IMR-90 (cell line): ENCODE measurements around the gene BAZ1A. TPM values are rescaled to one million over a fixed set of nuclear protein-coding genes. Genes with fewer than 3 reads are reported as not detected.

ENCODE experiments used
- ATAC-seq: fragments of 200-7000 bp; cut with Tn5 transposase; 2 replicates; pipeline ENCODE4 v1.9.1; 2020; ENCODE audit warnings: low read depth, mild to moderate bottlenecking, moderate library complexity
- BruUV-seq: library from RNA; stranded (reverse); fragments of 400-500 nt; replicated peaks from 2 replicates; lab custom pipeline; 2021; lab: Mats Ljungman, UMichigan
- CTCF ChIA-PET: fragments of 300-600 bp; formaldehyde crosslinking; extraction: SDS; loops from one replicate; lab custom pipeline; 2021; ENCODE audit warnings: antibody characterized with exemption; lab: Yijun Ruan, JAX
- POLR2A ChIA-PET: fragments of 300-600 bp; sonication (Branson Sonifier 250); formaldehyde crosslinking; loops from one replicate; lab custom pipeline; 2022; ENCODE audit warnings: antibody characterized with exemption; ENCODE audit not compliant: unreplicated experiment; lab: Charles Lee
- DNase-seq: peaks from one replicate; pipeline ENCODE4 v3.0.0; 2013
- H2AFZ ChIP-seq: replicated peaks from 2 replicates; pipeline ENCODE3; 2013; ENCODE audit warnings: low read length, mild to moderate bottlenecking; ENCODE audit not compliant: poor library complexity
- H2AK5ac ChIP-seq: 2 replicates; pipeline ENCODE4 v1.6.1; 2013; ENCODE audit warnings: low read depth, low read length, inconsistent platforms
- H2AK9ac ChIP-seq: replicated peaks from 2 replicates; pipeline ENCODE3; 2013; ENCODE audit warnings: mild to moderate bottlenecking, low read depth, low read length, moderate library complexity; ENCODE audit not compliant: poor library complexity
- H2BK120ac ChIP-seq: 2 replicates; pipeline ENCODE4 v1.6.1; 2013; ENCODE audit warnings: low read depth, low read length, inconsistent platforms
- H2BK15ac ChIP-seq: 3 replicates; pipeline ENCODE4 v1.6.1; 2013; ENCODE audit warnings: low read depth, low read length, inconsistent platforms
- H2BK20ac ChIP-seq: 2 replicates; pipeline ENCODE4 v1.6.1; 2013; ENCODE audit warnings: low read depth, mild to moderate bottlenecking, inconsistent platforms, low read length, moderate library complexity
- H2BK5ac ChIP-seq: 2 replicates; pipeline ENCODE4 v1.6.1; 2013; ENCODE audit warnings: mild to moderate bottlenecking, low read depth, low read length, inconsistent platforms; ENCODE audit not compliant: poor library complexity, severe bottlenecking
- H3K14ac ChIP-seq: replicated peaks from 2 replicates; pipeline ENCODE4 v1.6.1; 2013; ENCODE audit warnings: low read depth, low read length, inconsistent platforms
- H3K18ac ChIP-seq: 2 replicates; pipeline ENCODE4 v1.6.1; 2013; ENCODE audit warnings: low read depth, low read length, control low read depth
- H3K23ac ChIP-seq: 2 replicates; pipeline ENCODE4 v1.6.1; 2013; ENCODE audit warnings: low read depth, low read length, inconsistent platforms
- H3K27ac ChIP-seq: 2 replicates; pipeline ENCODE4 v1.5.1; 2013; ENCODE audit warnings: mild to moderate bottlenecking, control low read depth, low read length; ENCODE audit not compliant: insufficient read depth
- H3K27me3 ChIP-seq: 2 replicates; pipeline ENCODE4 v1.6.1; 2013; ENCODE audit warnings: low read length; ENCODE audit not compliant: control insufficient read depth, insufficient read depth
- H3K36me3 ChIP-seq: 2 replicates; pipeline ENCODE4 v1.6.1; 2013; ENCODE audit warnings: low read length, mixed read lengths; ENCODE audit not compliant: control insufficient read depth, insufficient read depth
- H3K4ac ChIP-seq: 2 replicates; pipeline ENCODE4 v1.6.1; 2013; ENCODE audit warnings: low read depth, low read length, inconsistent platforms
- H3K4me1 ChIP-seq: 2 replicates; pipeline ENCODE4 v1.6.1; 2013; ENCODE audit warnings: low read length, mixed read lengths; ENCODE audit not compliant: control insufficient read depth, insufficient read depth
- H3K4me2 ChIP-seq: 2 replicates; pipeline ENCODE4 v1.6.1; 2013; ENCODE audit warnings: low read depth, mild to moderate bottlenecking, control low read depth, low read length, moderate library complexity
- H3K4me3 ChIP-seq: 2 replicates; pipeline ENCODE4 v1.5.1; 2013; ENCODE audit warnings: low read depth, mild to moderate bottlenecking, control low read depth, low read length, moderate library complexity; ENCODE audit not compliant: insufficient read depth
- H3K56ac ChIP-seq: 2 replicates; pipeline ENCODE4 v1.6.1; 2013; ENCODE audit warnings: low read length, inconsistent platforms; ENCODE audit not compliant: insufficient read depth; ENCODE audit errors: extremely low read depth
- H3K79me1 ChIP-seq, 2 experiments: 2 replicates each; pipeline ENCODE4 v1.6.1; 2013; ENCODE audit warnings: low read length in 2 of 2, inconsistent platforms in 1 of 2, low read depth in 1 of 2
- H3K9ac ChIP-seq: 2 replicates; pipeline ENCODE4 v1.6.1; 2013; ENCODE audit warnings: low read depth, low read length, control low read depth
- H3K9me1 ChIP-seq: 2 replicates; pipeline ENCODE4 v1.6.1; 2013; ENCODE audit warnings: low read length, inconsistent platforms; ENCODE audit not compliant: insufficient read depth
- H3K9me3 ChIP-seq: 2 replicates; pipeline ENCODE4 v1.6.1; 2013; ENCODE audit warnings: low read length; ENCODE audit not compliant: control insufficient read depth, insufficient read depth
- H4K20me1 ChIP-seq: 2 replicates; pipeline ENCODE4 v1.6.1; 2013; ENCODE audit warnings: low read length, inconsistent platforms; ENCODE audit not compliant: insufficient read depth
- H4K5ac ChIP-seq: 2 replicates; pipeline ENCODE4 v1.6.1; 2013; ENCODE audit warnings: mild to moderate bottlenecking, low read depth, low read length, control low read depth
- H4K8ac ChIP-seq, 2 experiments: 2 replicates each; pipeline ENCODE4 v1.6.1; 2013; ENCODE audit warnings: low read depth in 2 of 2, low read length in 2 of 2, control low read depth in 1 of 2, inconsistent platforms in 1 of 2
- H4K91ac ChIP-seq: 2 replicates; pipeline ENCODE4 v1.6.1; 2013; ENCODE audit warnings: low read depth, low read length, inconsistent platforms; ENCODE audit not compliant: insufficient read depth
- CEBPB ChIP-seq: IDR thresholded peaks from 2 replicates; pipeline ENCODE4 v1.6.1; 2012; ENCODE audit warnings: low read depth, low read length, improper control_type of control experiment
- CHD1 ChIP-seq: IDR thresholded peaks from 2 replicates; pipeline ENCODE4 v1.6.1; 2012; ENCODE audit warnings: low read depth, low read length, improper control_type of control experiment
- FOS ChIP-seq: fragments of 150-350 bp; IDR thresholded peaks from 2 replicates; pipeline ENCODE4 v1.6.1; 2016; ENCODE audit warnings: low read depth, low read length
- MAZ ChIP-seq: IDR thresholded peaks from 2 replicates; pipeline ENCODE4 v1.6.1; 2012; ENCODE audit warnings: low read depth, mild to moderate bottlenecking, low read length, improper control_type of control experiment, moderate library complexity, borderline replicate concordance
- NFE2L2 ChIP-seq: fragments of 150-350 bp; IDR thresholded peaks from 2 replicates; pipeline ENCODE4 v1.6.1; 2016; ENCODE audit warnings: low read depth, mild to moderate bottlenecking, low read length
- RAD21 ChIP-seq: IDR thresholded peaks from 2 replicates; pipeline ENCODE4 v1.6.1; 2012; ENCODE audit warnings: low read length, improper control_type of control experiment
- RFX5 ChIP-seq: IDR thresholded peaks from 2 replicates; pipeline ENCODE4 v1.8.0; 2012; ENCODE audit warnings: low read depth, mild to moderate bottlenecking, low read length, moderate library complexity
- SMC3 ChIP-seq: fragments of 150-350 bp; IDR thresholded peaks from 2 replicates; pipeline ENCODE4 v1.6.1; 2016; ENCODE audit warnings: low read depth, mild to moderate bottlenecking, antibody characterized with exemption, low read length, moderate library complexity
- WGBS, 2 experiments: methylation state at CpG; one replicate each; pipeline versions ENCODE4 v1.1.5 to v1.1.7; 2013; ENCODE audit warnings: missing lambda C conversion rate in 2 of 2; ENCODE audit not compliant: insufficient read length in 1 of 2; ENCODE audit errors: extremely low coverage in 2 of 2; 5-methylcytosine and 5-hydroxymethylcytosine counted together
- dilution Hi-C: fragments of 300-500 bp; cut with HindIII; formaldehyde crosslinking; loops from one replicate; pipeline ENCODE4 v1.14.3; 2018; ENCODE audit warnings: low sequenced_read_pairs; ENCODE audit not compliant: unreplicated experiment
- in situ Hi-C: fragments of 300-500 bp; cut with MboI; formaldehyde crosslinking; loops from 3 replicates; pipeline ENCODE4 v1.14.3; 2019; ENCODE audit warnings: low sequenced_read_pairs, inconsistent platforms, mixed read lengths
- intact Hi-C: fragments of 100-400 bp; cut with micrococcal nuclease; formaldehyde crosslinking; loops from 2 replicates; pipeline ENCODE4 v1.10.0; 2022
- polyA plus RNA-seq, 3 experiments: library from polyadenylated mRNA; depleted of rRNA; stranded (reverse); fragments of >200 nt; gene quantifications; 2 replicates each; pipeline ENCODE4 v1.2.3, GENCODE V29; 2012; ENCODE audit warnings: low replicate concordance in 1 of 3
- total RNA-seq: library from RNA; depleted of rRNA; stranded (reverse); fragments of >200 nt; gene quantifications from 2 replicates; pipeline ENCODE4 v1.2.3, GENCODE V29; 2012

Gene BAZ1A
- total and polyA plus RNA-seq, 2 of the 4 experiments (the other 2 are of a cell fraction) = 15.3 to 23.8 TPM

DNA sequence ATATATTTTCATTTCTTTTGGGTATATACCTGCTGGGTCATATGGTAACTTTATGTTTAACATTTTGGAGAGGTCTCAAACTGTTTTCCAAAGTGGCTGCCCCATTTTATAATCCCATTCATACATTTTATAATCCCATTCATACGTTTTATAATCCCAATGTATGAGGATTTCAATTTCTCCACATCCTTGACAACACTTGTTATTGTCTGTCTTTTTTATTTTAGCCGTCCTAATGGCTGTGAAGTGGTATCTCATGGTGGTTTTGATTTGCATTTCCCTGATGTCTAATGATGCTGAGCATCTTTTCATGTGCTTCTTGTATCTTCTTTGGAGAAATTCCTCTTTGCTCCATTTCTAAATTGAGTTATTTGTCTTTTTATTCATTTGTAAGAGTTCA, 154.0 kb downstream of the BAZ1A start:
- Histone ChIP-seq H3K36me3 (no peaks in the 10 kb centered on the region), H2AK9ac (no peak overlapping the region), H4K5ac (no peak overlapping the region), H2BK5ac (no peak overlapping the region), H2BK15ac (no peak overlapping the region), H3K4me1 (peaks cover 2% of the 10 kb centered on the region; the same call in 1 of the 2 replicates), H3K9ac (no peak overlapping the region), H4K91ac (no peak overlapping the region), H4K20me1 (no peaks in the 10 kb centered on the region), H2AK5ac (no peak overlapping the region), H2AFZ (no peak overlapping the region), H3K4ac (no peak overlapping the region), H3K18ac (no peak overlapping the region), H3K27me3 (no peaks in the 10 kb centered on the region), H3K23ac (no peak overlapping the region), H3K79me1 (peaks cover 0 to 3% of the 10 kb centered on the region in 2 experiments; a peak in 1 of 4 replicates), H3K4me2 (no peak overlapping the region), H3K56ac (no peak overlapping the region), H4K8ac (no peak overlapping the region), H3K4me3 (no peak overlapping the region), H3K9me1 (peaks cover 4% of the 10 kb centered on the region), H2BK20ac (no peak overlapping the region), H2BK120ac (no peak overlapping the region), H3K14ac (no peak overlapping the region), H3K27ac (no peak overlapping the region), H3K9me3 (no peaks in the 10 kb centered on the region)
- dilution Hi-C loops = no loop called here
- ChIA-PET POLR2A (no interaction called here), CTCF (no interaction called here)
- in situ Hi-C loops = no loop called here
- ATAC-seq (no peak), DNase-seq (no peak)
- intact Hi-C loops = no loop called here
- no peak for TF ChIP-seq RAD21
- TF ChIP-seq MAZ = no peak
- TF ChIP-seq CEBPB = no peak
- TF ChIP-seq NFE2L2 = no peak
- TF ChIP-seq CHD1 = no peak
- TF ChIP-seq RFX5 = no peak
- TF ChIP-seq FOS = no peak
- no peak for TF ChIP-seq SMC3
- no TSS peak for BruUV-seq
- WGBS, 2 experiments = no CpG with 5 or more reads among the region's 2 CpGs
